KMS-11 (cell line): ENCODE measurements around the gene ZNF574.

Source experiments
- H2AFZ ChIP-seq: fragments of 200-600 bp; sonication (generic); 2 replicates; pipeline ENCODE4 v1.6.1; 2016; ENCODE audit warnings: antibody characterized with exemption, mixed run types, low read depth
- H3K27ac ChIP-seq: fragments of 200-600 bp; sonication (generic); 2 replicates; pipeline ENCODE4 v1.6.1; 2016; ENCODE audit warnings: mild to moderate bottlenecking, mixed run types
- H3K27me3 ChIP-seq: fragments of 200-600 bp; sonication (generic); 2 replicates; pipeline ENCODE4 v1.6.1; 2017; ENCODE audit warnings: mild to moderate bottlenecking, low read depth, mixed run types, moderate library complexity; ENCODE audit not compliant: insufficient read depth
- H3K36me3 ChIP-seq: fragments of 200-600 bp; sonication (generic); 2 replicates; pipeline ENCODE4 v1.6.1; 2017; ENCODE audit warnings: mild to moderate bottlenecking, mixed run types; ENCODE audit not compliant: insufficient read depth
- H3K4me1 ChIP-seq: fragments of 200-600 bp; sonication (generic); 2 replicates; pipeline ENCODE4 v1.6.1; 2016; ENCODE audit warnings: mild to moderate bottlenecking, low read depth, mixed run types; ENCODE audit not compliant: poor library complexity, severe bottlenecking
- H3K4me2 ChIP-seq: fragments of 200-600 bp; sonication (generic); 2 replicates; pipeline ENCODE4 v1.7.0; 2016; ENCODE audit warnings: mild to moderate bottlenecking, mixed run types
- H3K4me3 ChIP-seq: fragments of 200-600 bp; sonication (generic); IDR thresholded peaks from 2 replicates; pipeline ENCODE4 v1.6.1; 2017; ENCODE audit warnings: low read depth, low read length, mixed read lengths; ENCODE audit not compliant: insufficient read depth
- H3K79me2 ChIP-seq: fragments of 200-600 bp; sonication (generic); 2 replicates; pipeline ENCODE4 v1.6.1; 2016; ENCODE audit warnings: low read depth, mixed run types; ENCODE audit not compliant: insufficient read depth
- H3K9ac ChIP-seq: fragments of 200-600 bp; sonication (generic); 2 replicates; pipeline ENCODE4 v1.6.1; 2016; ENCODE audit warnings: mild to moderate bottlenecking, mixed run types
- H4K20me1 ChIP-seq: fragments of 200-600 bp; sonication (generic); 2 replicates; pipeline ENCODE4 v1.6.1; 2016; ENCODE audit warnings: mild to moderate bottlenecking, mixed run types; ENCODE audit not compliant: insufficient read depth
- CTCF ChIP-seq: fragments of 200-600 bp; sonication (generic); conservative IDR thresholded peaks from 2 replicates; pipeline ENCODE4 v1.6.1; 2017; ENCODE audit warnings: low read depth, mild to moderate bottlenecking, antibody characterized with exemption, low read length, moderate library complexity, mixed read lengths

ZNF574 gene

GRCh38 chr19:42126574-42126973 is 50.6 kb downstream of the ZNF574 start:
- H3K4me2 ChIP-seq: no peak overlapping the region
- no peak overlapping the region for H3K9ac ChIP-seq
- H3K4me1 ChIP-seq: no peaks in the 10 kb centered on the region

DNA sequence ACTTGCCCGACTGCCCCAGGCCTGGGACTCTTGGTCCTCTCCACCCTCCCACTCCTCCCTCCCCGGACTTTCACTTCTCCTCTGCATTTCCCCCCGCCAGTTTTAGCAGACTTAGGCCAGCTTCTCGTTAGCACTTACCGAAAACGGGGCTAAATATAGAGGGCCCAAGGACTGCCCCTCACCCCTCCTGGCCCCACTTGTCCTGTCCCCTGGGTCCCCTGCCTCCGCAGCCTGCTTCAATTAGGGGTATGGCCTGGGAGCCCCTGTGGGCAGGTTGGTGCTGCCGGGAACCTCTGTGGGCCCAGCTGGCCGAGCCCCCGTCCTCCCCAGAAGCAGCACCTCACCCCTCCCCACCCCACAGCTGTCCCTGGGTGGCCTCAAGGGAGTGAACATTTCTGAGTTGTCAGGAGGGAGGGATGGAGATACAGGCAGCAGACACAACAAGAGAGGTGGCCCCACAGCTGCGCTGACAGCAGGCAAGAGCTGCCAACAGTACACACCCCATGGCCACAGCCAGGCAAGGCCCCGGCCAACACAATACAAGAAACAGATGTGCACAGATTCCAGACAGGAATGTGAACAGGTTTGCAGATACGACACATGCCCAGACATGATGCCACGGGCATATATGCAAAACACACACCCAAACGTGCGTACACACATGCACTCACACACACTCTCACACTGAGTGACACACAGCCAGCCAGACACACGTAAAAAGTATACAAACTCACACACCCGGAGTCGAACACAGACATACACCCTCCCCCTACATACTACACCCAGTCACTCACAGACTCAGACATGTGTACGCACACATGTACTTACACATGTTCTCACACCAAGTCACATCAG is 53.7 kb downstream of the ZNF574 start:
- Histone ChIP-seq H4K20me1 (no peaks in the 10 kb centered on the region), H3K27me3 (peaks cover 76% of the 10 kb centered on the region), H2AFZ (no peak overlapping the region), H3K4me3 (no peak overlapping the region), H3K27ac (no peak overlapping the region), H3K79me2 (no peaks in the 10 kb centered on the region), H3K36me3 (no peaks in the 10 kb centered on the region), H3K9ac (no peak overlapping the region), H3K4me2 (no peak overlapping the region), H3K4me1 (peaks cover 12% of the 10 kb centered on the region)
- no peak for TF ChIP-seq CTCF

More at GRCh38 chr19:42126574-42126973, 50.6 kb downstream of the ZNF574 start:
- H3K79me2 ChIP-seq: no peaks in the 10 kb centered on the region
- no peak overlapping the region for H3K4me3 ChIP-seq
- TF ChIP-seq CTCF: no peak
- H3K36me3 ChIP-seq: no peaks in the 10 kb centered on the region
- no peaks in the 10 kb centered on the region for H4K20me1 ChIP-seq
- H3K27me3 ChIP-seq: peaks cover 88% of the 10 kb centered on the region
- no peak overlapping the region for H2AFZ ChIP-seq
- no peak overlapping the region for H3K27ac ChIP-seq

DNA sequence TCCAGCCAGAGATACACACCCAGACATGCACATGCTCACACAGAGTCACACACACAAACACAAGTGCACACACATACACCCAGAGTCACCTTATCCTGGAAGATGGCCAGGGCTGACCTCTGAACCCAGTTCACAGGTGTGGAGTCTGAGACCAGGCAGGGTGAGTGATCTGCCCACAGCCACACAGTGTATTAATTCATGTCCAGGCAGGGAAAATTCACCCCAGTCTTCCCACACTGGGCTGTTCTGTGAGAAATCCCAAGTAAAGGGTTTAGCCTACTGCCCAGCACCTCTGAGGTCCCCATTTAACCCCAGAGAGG is 54.2 kb downstream of the ZNF574 start:
- TF ChIP-seq CTCF: no peak
- peaks cover 12% of the 10 kb centered on the region for H3K4me1 ChIP-seq
- H3K4me2 ChIP-seq: no peak overlapping the region
- no peaks in the 10 kb centered on the region for H4K20me1 ChIP-seq
- peaks cover 75% of the 10 kb centered on the region for H3K27me3 ChIP-seq
- no peak overlapping the region for H2AFZ ChIP-seq
- H3K27ac ChIP-seq: no peak overlapping the region
- no peak overlapping the region for H3K4me3 ChIP-seq
- H3K36me3 ChIP-seq: no peaks in the 10 kb centered on the region
- H3K9ac ChIP-seq: no peak overlapping the region
- H3K79me2 ChIP-seq: no peaks in the 10 kb centered on the region
